HEK293 (cell line): ENCODE results near the gene DYNLT2.
A peak's percentile ranks its signal among the peaks of the same experiment; 100 is the strongest.

Source experiments
- FEZF1 ChIP-seq: fragments of 450-650 bp; formaldehyde crosslinking; IDR thresholded peaks from 2 replicates; pipeline ENCODE4 v1.5.1; 2016; ENCODE audit warnings: missing biosample characterization, missing genetic modification characterization
- GFI1B ChIP-seq: fragments of 450-650 bp; formaldehyde crosslinking; IDR thresholded peaks from 2 replicates; pipeline ENCODE4 v1.5.1; 2016; ENCODE audit warnings: missing biosample characterization, missing genetic modification characterization
- GLIS1 ChIP-seq: fragments of 450-650 bp; formaldehyde crosslinking; IDR thresholded peaks from 2 replicates; pipeline ENCODE4 v1.5.1; 2016; ENCODE audit warnings: missing biosample characterization, missing genetic modification characterization
- IKZF3 ChIP-seq: fragments of 450-650 bp; IDR thresholded peaks from 2 replicates; pipeline ENCODE4 v1.5.0; 2018; ENCODE audit warnings: missing biosample characterization, mild to moderate bottlenecking, missing genetic modification characterization, moderate library complexity
- PATZ1 ChIP-seq: fragments of 450-650 bp; formaldehyde crosslinking; IDR thresholded peaks from 2 replicates; pipeline ENCODE4 v1.5.1; 2016; ENCODE audit warnings: missing biosample characterization, missing genetic modification characterization
- PRDM6 ChIP-seq: fragments of 450-650 bp; formaldehyde crosslinking; IDR thresholded peaks from 2 replicates; pipeline ENCODE4 v1.5.1; 2017; ENCODE audit warnings: missing biosample characterization, missing genetic modification characterization
- SCRT2 ChIP-seq: fragments of 450-650 bp; formaldehyde crosslinking; IDR thresholded peaks from 2 replicates; pipeline ENCODE4 v1.5.1; 2016; ENCODE audit warnings: missing biosample characterization, missing genetic modification characterization
- YY1 ChIP-seq: fragments of 450-650 bp; formaldehyde crosslinking; IDR thresholded peaks from 2 replicates; pipeline ENCODE4 v1.5.1; 2018; ENCODE audit warnings: missing biosample characterization, missing genetic modification characterization
- ZBTB11 ChIP-seq: fragments of 450-650 bp; formaldehyde crosslinking; conservative IDR thresholded peaks from 2 replicates; pipeline ENCODE4 v1.5.1; 2016; ENCODE audit warnings: low read depth, missing biosample characterization, missing genetic modification characterization
- ZBTB17 ChIP-seq: fragments of 450-650 bp; formaldehyde crosslinking; IDR thresholded peaks from 2 replicates; pipeline ENCODE4 v1.5.1; 2016; ENCODE audit warnings: missing biosample characterization, missing genetic modification characterization
- ZEB2 ChIP-seq: fragments of 450-650 bp; formaldehyde crosslinking; IDR thresholded peaks from 2 replicates; pipeline ENCODE4 v1.5.1; 2016; ENCODE audit warnings: missing biosample characterization, missing genetic modification characterization
- ZNF114 ChIP-seq: fragments of 450-650 bp; formaldehyde crosslinking; IDR thresholded peaks from 2 replicates; pipeline ENCODE4 v1.5.0; 2017; ENCODE audit warnings: missing biosample characterization, missing genetic modification characterization
- ZNF184 ChIP-seq: fragments of 450-650 bp; IDR thresholded peaks from 2 replicates; pipeline ENCODE4 v1.5.1; 2018; ENCODE audit warnings: missing biosample characterization, mild to moderate bottlenecking, missing genetic modification characterization
- ZNF366 ChIP-seq: fragments of 450-650 bp; formaldehyde crosslinking; conservative IDR thresholded peaks from 2 replicates; pipeline ENCODE4 v1.5.1; 2016; ENCODE audit warnings: missing biosample characterization, missing genetic modification characterization
- ZNF549 ChIP-seq: fragments of 450-650 bp; IDR thresholded peaks from 2 replicates; pipeline ENCODE4 v1.5.1; 2018; ENCODE audit warnings: missing biosample characterization, missing genetic modification characterization, mild to moderate bottlenecking, inconsistent platforms, moderate library complexity
- ZNF558 ChIP-seq: fragments of 450-650 bp; formaldehyde crosslinking; IDR thresholded peaks from 2 replicates; pipeline ENCODE4 v1.5.1; 2016; ENCODE audit warnings: missing biosample characterization, missing genetic modification characterization
- ZNF600 ChIP-seq: fragments of 450-650 bp; formaldehyde crosslinking; IDR thresholded peaks from 2 replicates; pipeline ENCODE4 v1.5.1; 2016; ENCODE audit warnings: missing biosample characterization, missing genetic modification characterization
- ZNF623 ChIP-seq: fragments of 450-650 bp; formaldehyde crosslinking; IDR thresholded peaks from 2 replicates; pipeline ENCODE4 v1.5.1; 2016; ENCODE audit warnings: missing biosample characterization, missing genetic modification characterization
- ZNF639 ChIP-seq: fragments of 450-650 bp; formaldehyde crosslinking; IDR thresholded peaks from 2 replicates; pipeline ENCODE4 v1.5.1; 2016; ENCODE audit warnings: missing biosample characterization, missing genetic modification characterization
- ZNF664 ChIP-seq: fragments of 450-650 bp; formaldehyde crosslinking; IDR thresholded peaks from 2 replicates; pipeline ENCODE4 v1.5.1; 2016; ENCODE audit warnings: missing biosample characterization, missing genetic modification characterization
- ZNF677 ChIP-seq: fragments of 450-650 bp; IDR thresholded peaks from 2 replicates; pipeline ENCODE4 v1.5.0; 2018; ENCODE audit warnings: missing biosample characterization, mild to moderate bottlenecking, missing genetic modification characterization, moderate library complexity
- ZNF792 ChIP-seq: fragments of 450-650 bp; formaldehyde crosslinking; IDR thresholded peaks from 2 replicates; pipeline ENCODE4 v1.5.1; 2016; ENCODE audit warnings: missing biosample characterization, missing genetic modification characterization
- ZNF837 ChIP-seq: fragments of 450-650 bp; formaldehyde crosslinking; IDR thresholded peaks from 2 replicates; pipeline ENCODE4 v1.5.1; 2016; ENCODE audit warnings: missing biosample characterization, missing genetic modification characterization
- ZXDB ChIP-seq: fragments of 450-650 bp; formaldehyde crosslinking; IDR thresholded peaks from 2 replicates; pipeline ENCODE4 v1.5.1; 2016; ENCODE audit warnings: missing biosample characterization, missing genetic modification characterization

The DYNLT2 gene

GRCh38 chr6:169722362-169723199 is 28.8 kb downstream of the DYNLT2 start (continued):
- peak; percentile 50 for TF ChIP-seq ZBTB17 (tag by site-specific recombination)
- peak; percentile 42; the same call in 1 of the 2 replicates for TF ChIP-seq GFI1B (tag by site-specific recombination)
- peak; percentile 73 for TF ChIP-seq ZEB2 (tag by site-specific recombination)
- peak; percentile 82 for TF ChIP-seq PRDM6 (tag by site-specific recombination)
- peak; percentile 96 for TF ChIP-seq ZNF600
- peak; percentile 74 for TF ChIP-seq ZXDB (tag by site-specific recombination)
- TF ChIP-seq ZNF677 (tag by site-specific recombination): no peak
- TF ChIP-seq ZNF549 (tag by site-specific recombination): peak; percentile 68
- TF ChIP-seq IKZF3 (tag by site-specific recombination): 0 out of 2 replicates have a peak, but pooled peaks have one; percentile 29
- peak; percentile 32; the same call in 1 of the 2 replicates for TF ChIP-seq GLIS1
- TF ChIP-seq ZBTB11 (tag by site-specific recombination): peak; percentile 48
- no peak for TF ChIP-seq ZNF114
- 0 out of 2 replicates have a peak, but pooled peaks have one; percentile 10 for TF ChIP-seq ZNF184 (tag by site-specific recombination)
- no peak for TF ChIP-seq ZNF837 (tag by site-specific recombination)
- TF ChIP-seq SCRT2 (tag by site-specific recombination): peak; percentile 98
- peak; percentile 92 for TF ChIP-seq FEZF1 (tag by site-specific recombination)
- TF ChIP-seq PATZ1 (tag by site-specific recombination): peak; percentile 37; the same call in 1 of the 2 replicates
- TF ChIP-seq ZNF639 (tag by site-specific recombination): 0 out of 2 replicates have a peak, but pooled peaks have one; percentile 22
- peak; percentile 75 for TF ChIP-seq ZNF366 (tag by site-specific recombination)
- no peak for TF ChIP-seq ZNF558 (tag by site-specific recombination)
- TF ChIP-seq YY1 (tag by site-specific recombination): no peak
- TF ChIP-seq ZNF792 (tag by site-specific recombination): no peak
- peak; percentile 48; the same call in 1 of the 2 replicates for TF ChIP-seq ZNF664 (tag by site-specific recombination)
- 0 out of 2 replicates have a peak, but pooled peaks have one; percentile 5 for TF ChIP-seq ZNF623
